NT2/D1 (cell line): Measurements from ENCODE around the gene RNF115.
"Not testable (repeated sequence)": the region's sequence is repeated elsewhere in the genome, so short reads cannot be mapped to it uniquely, and the experiment has no call there.

Experiments used
- DNase-seq: peaks from one replicate; pipeline ENCODE4 v3.0.0-alpha.2; 2011; ENCODE audit warnings: low read depth, low spot score
- H3K27me3 ChIP-seq: 2 replicates; pipeline ENCODE4 v1.6.0; 2011; ENCODE audit warnings: mild to moderate bottlenecking; ENCODE audit not compliant: insufficient read length, insufficient read depth
- H3K36me3 ChIP-seq: 2 replicates; pipeline ENCODE4 v1.6.1; 2011; ENCODE audit warnings: mild to moderate bottlenecking, low read length, mixed read lengths; ENCODE audit not compliant: insufficient read depth, insufficient read length
- H3K4me1 ChIP-seq: 2 replicates; pipeline ENCODE4 v1.5.1; 2011; ENCODE audit not compliant: insufficient read depth, insufficient read length
- H3K4me3 ChIP-seq: 2 replicates; pipeline ENCODE4 v1.5.1; 2011; ENCODE audit warnings: low read depth; ENCODE audit not compliant: insufficient read length
- H3K9ac ChIP-seq: 2 replicates; pipeline ENCODE4 v1.6.0; 2011; ENCODE audit warnings: low read depth; ENCODE audit not compliant: insufficient read length
- H3K9me3 ChIP-seq: 2 replicates; pipeline ENCODE4 v1.5.1; 2011; ENCODE audit warnings: mild to moderate bottlenecking, low read length; ENCODE audit not compliant: insufficient read depth
- SUZ12 ChIP-seq: IDR thresholded peaks from 2 replicates; pipeline ENCODE4 v1.6.1; 2011; ENCODE audit not compliant: insufficient read length, insufficient read depth; ENCODE audit errors: extremely low read depth
- YY1 ChIP-seq: IDR thresholded peaks from 2 replicates; pipeline ENCODE4 v1.6.1; 2011; ENCODE audit not compliant: insufficient read length, insufficient read depth
- ZNF274 ChIP-seq: IDR thresholded peaks from 2 replicates; pipeline ENCODE4 v1.6.1; 2011; ENCODE audit warnings: mild to moderate bottlenecking, low read depth, low read length

Gene RNF115

GRCh38 chr1:145762001-145762400 is 61.9 kb downstream of the RNF115 start:
- not testable (repeated sequence) for H3K27me3 ChIP-seq, H3K4me3 ChIP-seq, DNase-seq, H3K4me1 ChIP-seq, H3K9ac ChIP-seq
- Histone ChIP-seq H3K9me3 (peaks cover 43% of the 10 kb centered on the region), H3K36me3 (peaks cover 22% of the 10 kb centered on the region)

GRCh38 chr1:145761498-145761897 is 62.4 kb downstream of the RNF115 start:
- H3K27me3 ChIP-seq, H3K4me3 ChIP-seq, H3K9ac ChIP-seq, H3K4me1 ChIP-seq, DNase-seq: not testable (repeated sequence)
- Histone ChIP-seq H3K9me3 (peaks cover 42% of the 10 kb centered on the region), H3K36me3 (peaks cover 22% of the 10 kb centered on the region)

GRCh38 chr1:145760395-145760949 is 63.4 kb downstream of the RNF115 start:
- H3K4me3 ChIP-seq = not testable (repeated sequence)

GRCh38 chr1:145759721-145760120 is 64.2 kb downstream of the RNF115 start:
- H3K9me3 ChIP-seq = peaks cover 35% of the 10 kb centered on the region
- TF ChIP-seq ZNF274 (no peak), SUZ12 (no peak), YY1 (no peak)
- no peaks in the 10 kb centered on the region for H3K4me1 ChIP-seq
- H3K27me3 ChIP-seq = no peaks in the 10 kb centered on the region
- DNase-seq = no peak
- no peak overlapping the region for H3K4me3 ChIP-seq
- H3K9ac ChIP-seq = no peak overlapping the region
- H3K36me3 ChIP-seq = peaks cover 26% of the 10 kb centered on the region

More at GRCh38 chr1:145760395-145760949, 63.4 kb downstream of the RNF115 start:
- H3K36me3 ChIP-seq = peaks cover 26% of the 10 kb centered on the region
- H3K4me1 ChIP-seq, H3K27me3 ChIP-seq, H3K9ac ChIP-seq, DNase-seq: not testable (repeated sequence)
- peaks cover 36% of the 10 kb centered on the region for H3K9me3 ChIP-seq

GRCh38 chr1:145758575-145758974 is 65.3 kb downstream of the RNF115 start:
- Histone ChIP-seq H3K4me1 (no peaks in the 10 kb centered on the region), H3K27me3 (no peaks in the 10 kb centered on the region), H3K36me3 (peaks cover 26% of the 10 kb centered on the region), H3K9ac (no peak overlapping the region), H3K9me3 (peaks cover 35% of the 10 kb centered on the region), H3K4me3 (no peak overlapping the region)
- DNase-seq = no peak
- no peak for TF ChIP-seq ZNF274
- TF ChIP-seq SUZ12 = no peak
- no peak for TF ChIP-seq YY1

- no peak overlapping the region for H3K9ac ChIP-seq
- no peak overlapping the region for H3K4me3 ChIP-seq
- H3K4me1 ChIP-seq = no peaks in the 10 kb centered on the region
- no peak for TF ChIP-seq ZNF274
- no peak for TF ChIP-seq SUZ12
- TF ChIP-seq YY1 = no peak
- DNase-seq = no peak
- peaks cover 32% of the 10 kb centered on the region for H3K9me3 ChIP-seq
- peaks cover 28% of the 10 kb centered on the region for H3K36me3 ChIP-seq
- no peaks in the 10 kb centered on the region for H3K27me3 ChIP-seq
Observed at GRCh38 chr1:145758116-145758515, 65.8 kb downstream of the RNF115 start.

- no peak overlapping the region for H3K4me3 ChIP-seq
- H3K9me3 ChIP-seq = peaks cover 25% of the 10 kb centered on the region
- peaks cover 31% of the 10 kb centered on the region for H3K36me3 ChIP-seq
- no peak for TF ChIP-seq SUZ12
- TF ChIP-seq ZNF274 = no peak
- TF ChIP-seq YY1 = no peak
- H3K4me1 ChIP-seq = no peaks in the 10 kb centered on the region
- no peak overlapping the region for H3K9ac ChIP-seq
- no peak for DNase-seq
- no peaks in the 10 kb centered on the region for H3K27me3 ChIP-seq
Observed at GRCh38 chr1:145757420-145757819, 66.5 kb downstream of the RNF115 start.

GRCh38 chr1:145751491-145752037 is 72.3 kb downstream of the RNF115 start:
- no peak for DNase-seq

More at GRCh38 chr1:145751491-145752037, 72.3 kb downstream of the RNF115 start:
- Histone ChIP-seq H3K4me3 (no peak overlapping the region), H3K4me1 (no peaks in the 10 kb centered on the region), H3K36me3 (peaks cover 49% of the 10 kb centered on the region), H3K27me3 (no peaks in the 10 kb centered on the region), H3K9ac (no peak overlapping the region), H3K9me3 (no peaks in the 10 kb centered on the region)
- no peak for TF ChIP-seq YY1
- TF ChIP-seq ZNF274 = no peak
- TF ChIP-seq SUZ12 = no peak
